Measurements from ENCODE around the gene ABCA5.

The ABCA5 gene

DNA sequence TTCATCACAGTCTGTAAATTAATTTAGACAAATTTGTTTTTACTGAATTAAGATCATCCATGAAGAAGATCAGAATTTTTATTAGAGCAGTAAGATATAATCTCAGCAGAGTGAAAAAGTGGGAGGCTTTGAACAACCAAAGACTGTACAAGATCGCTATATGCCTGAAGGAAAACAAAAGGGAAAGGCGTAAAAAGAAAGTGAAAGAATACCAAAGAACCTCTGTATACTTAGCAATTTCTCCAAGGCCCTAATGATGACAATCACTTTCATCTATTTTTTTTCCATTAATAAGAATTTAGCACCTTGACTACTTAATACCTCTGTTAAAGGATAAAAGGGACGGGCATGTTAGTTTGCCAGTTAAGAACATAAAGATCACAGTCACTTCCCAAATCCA lies 59.7 kb downstream of the ABCA5 start:
- DNase-seq (ENCODE audit: low spot score), result no peak
- Mint-ChIP-seq H3K36me3 (ENCODE audit: low read depth) (no peaks in the 10 kb centered on the region), H3K9me3 (no peaks in the 10 kb centered on the region), H3K27me3 (ENCODE audit: low read depth) (no peaks in the 10 kb centered on the region), H3K27ac (no peak overlapping the region), H3K4me1 (ENCODE audit: low read depth) (no peaks in the 10 kb centered on the region), H3K4me3 (no peak overlapping the region)

GRCh38 chr17:69265873-69266272 lies 61.1 kb downstream of the ABCA5 start:
- Mint-ChIP-seq H3K4me1 (ENCODE audit: low read depth) (no peaks in the 10 kb centered on the region), H3K4me3 (no peak overlapping the region), H3K9me3 (no peaks in the 10 kb centered on the region), H3K27ac (no peak overlapping the region), H3K27me3 (ENCODE audit: low read depth) (no peaks in the 10 kb centered on the region), H3K36me3 (ENCODE audit: low read depth) (no peaks in the 10 kb centered on the region)
- no peak for DNase-seq (ENCODE audit: low spot score)

DNA sequence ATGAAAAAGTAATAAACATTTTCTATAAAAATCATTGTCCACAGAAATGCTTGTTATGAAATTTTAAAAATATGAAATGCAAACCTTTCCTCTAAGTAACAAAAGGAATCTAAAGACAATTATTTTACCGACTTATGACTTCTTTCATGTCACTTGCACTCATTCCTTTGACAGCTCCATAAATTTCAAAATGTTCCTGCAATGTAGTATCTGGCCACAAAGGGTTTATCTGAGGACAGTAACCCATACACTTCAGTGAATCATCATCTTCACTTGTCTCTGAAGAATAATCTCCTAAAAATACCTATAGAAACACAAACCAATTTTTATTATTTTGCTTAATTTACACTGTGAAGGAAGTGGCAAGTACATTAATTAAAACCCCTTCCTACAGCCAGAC lies 72.7 kb downstream of the ABCA5 start:
- Mint-ChIP-seq H3K27me3 (ENCODE audit: low read depth) (no peaks in the 10 kb centered on the region), H3K9me3 (no peaks in the 10 kb centered on the region), H3K4me1 (ENCODE audit: low read depth) (no peaks in the 10 kb centered on the region), H3K27ac (no peak overlapping the region), H3K36me3 (ENCODE audit: low read depth) (no peaks in the 10 kb centered on the region), H3K4me3 (no peak overlapping the region)
- no peak for DNase-seq (ENCODE audit: low spot score)

DNA sequence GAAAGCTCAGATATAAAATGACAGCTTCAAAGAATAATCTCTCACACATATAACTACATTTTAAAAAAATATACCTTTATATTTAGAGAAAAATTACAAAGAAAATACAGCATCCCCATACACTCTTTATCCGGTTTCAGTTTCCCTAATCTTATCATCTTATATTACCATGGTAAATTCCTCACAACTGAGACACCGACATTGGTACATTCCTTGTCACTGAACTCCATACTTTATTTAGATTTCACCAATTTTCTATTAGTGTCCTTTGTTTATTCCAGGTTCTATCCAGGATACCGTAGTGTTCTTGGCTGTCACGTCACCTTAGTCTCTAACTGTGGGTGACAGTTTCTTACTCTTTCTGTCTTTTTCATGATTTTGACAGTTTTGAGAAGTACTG lies 76.3 kb downstream of the ABCA5 start:
- Mint-ChIP-seq H3K4me3 (no peak overlapping the region), H3K36me3 (ENCODE audit: low read depth) (no peaks in the 10 kb centered on the region), H3K27me3 (ENCODE audit: low read depth) (no peaks in the 10 kb centered on the region), H3K4me1 (ENCODE audit: low read depth) (no peaks in the 10 kb centered on the region), H3K27ac (no peak overlapping the region), H3K9me3 (no peaks in the 10 kb centered on the region)
- DNase-seq (ENCODE audit: low spot score), result no peak

GRCh38 chr17:69246726-69247375 lies 80.1 kb downstream of the ABCA5 start:
- DNase-seq (ENCODE audit: low spot score), result no peak
- no peaks in the 10 kb centered on the region for H3K36me3 Mint-ChIP-seq (ENCODE audit: low read depth)
- H3K27ac Mint-ChIP-seq, result no peak overlapping the region
- no peak overlapping the region for H3K4me3 Mint-ChIP-seq
- no peaks in the 10 kb centered on the region for H3K4me1 Mint-ChIP-seq (ENCODE audit: low read depth)
- H3K27me3 Mint-ChIP-seq (ENCODE audit: low read depth), result no peaks in the 10 kb centered on the region
- no peaks in the 10 kb centered on the region for H3K9me3 Mint-ChIP-seq

DNA sequence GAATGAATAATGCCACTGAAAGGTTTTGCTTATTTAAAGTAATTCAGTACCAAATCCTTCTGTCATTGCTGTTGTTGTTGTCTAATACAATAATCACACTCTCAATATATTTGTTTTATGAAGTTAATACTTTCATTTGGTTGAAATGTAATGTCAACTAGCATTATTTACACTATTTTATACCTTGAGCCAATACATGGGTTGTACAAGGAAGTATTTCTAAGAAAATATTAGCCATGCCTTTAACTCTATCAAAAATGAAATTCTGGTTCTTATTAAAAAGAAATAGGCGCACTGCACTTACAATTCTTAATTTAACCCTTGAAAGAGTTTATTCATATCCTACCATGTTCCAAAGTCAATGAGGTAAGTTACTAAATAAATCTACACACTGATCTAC lies 80.7 kb downstream of the ABCA5 start:
- Mint-ChIP-seq H3K27me3 (ENCODE audit: low read depth) (no peaks in the 10 kb centered on the region), H3K4me1 (ENCODE audit: low read depth) (no peaks in the 10 kb centered on the region), H3K4me3 (no peak overlapping the region), H3K9me3 (no peaks in the 10 kb centered on the region), H3K27ac (no peak overlapping the region), H3K36me3 (ENCODE audit: low read depth) (no peaks in the 10 kb centered on the region)
- DNase-seq (ENCODE audit: low spot score), result no peak

GRCh38 chr17:69245617-69246016 lies 81.3 kb downstream of the ABCA5 start:
- Mint-ChIP-seq H3K27me3 (ENCODE audit: low read depth) (no peaks in the 10 kb centered on the region), H3K4me3 (no peak overlapping the region), H3K36me3 (ENCODE audit: low read depth) (no peaks in the 10 kb centered on the region), H3K4me1 (ENCODE audit: low read depth) (no peaks in the 10 kb centered on the region), H3K27ac (no peak overlapping the region), H3K9me3 (no peaks in the 10 kb centered on the region)
- DNase-seq (ENCODE audit: low spot score), result no peak

DNA sequence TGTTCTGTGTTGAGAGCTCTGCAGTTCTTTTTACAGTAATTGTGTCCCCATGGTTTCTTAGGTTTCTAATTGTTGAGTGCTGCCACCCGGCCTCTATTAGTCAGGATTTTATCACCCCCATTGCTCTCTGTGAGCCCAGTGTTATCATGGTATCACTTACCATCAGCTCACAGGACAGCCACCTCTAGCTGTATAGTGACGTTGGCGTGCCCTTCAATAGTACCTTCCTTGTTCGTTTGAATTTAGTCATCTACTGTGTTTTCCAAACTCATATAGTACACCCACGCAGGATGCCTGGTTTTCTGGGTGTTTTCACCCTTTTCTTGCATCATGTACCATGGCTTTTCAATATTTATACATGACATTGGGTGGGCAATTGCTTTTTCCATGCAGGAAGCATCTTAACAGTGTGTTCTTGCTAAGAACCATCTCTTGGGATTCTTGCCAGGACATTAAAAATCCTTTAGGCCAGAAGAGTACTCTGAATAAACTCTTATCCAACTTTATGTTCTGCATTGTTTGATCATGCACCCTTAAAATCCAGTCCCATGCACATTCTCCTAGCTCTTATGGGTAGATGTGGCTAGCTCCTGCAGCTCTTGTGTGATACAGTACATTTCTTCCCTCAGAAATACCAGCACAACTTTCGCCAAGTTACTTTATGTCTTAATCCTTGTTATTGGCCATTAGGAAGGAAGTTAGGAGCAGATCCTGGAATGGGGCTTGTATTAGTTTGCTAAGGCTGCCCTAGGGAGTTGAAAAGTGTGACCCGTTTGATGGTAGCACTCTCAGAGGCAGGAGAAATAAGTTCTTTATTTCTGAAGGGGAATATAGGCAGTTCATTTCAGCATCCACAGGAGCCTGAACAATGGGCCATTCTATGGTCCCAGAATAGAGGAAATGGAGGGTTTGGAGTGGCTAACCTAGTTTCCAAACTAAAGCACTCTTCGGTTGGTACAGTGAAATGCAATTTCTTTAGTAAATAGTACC lies 87.0 kb downstream of the ABCA5 start:
- Mint-ChIP-seq H3K27ac (no peak overlapping the region), H3K27me3 (ENCODE audit: low read depth) (peaks cover 3% of the 10 kb centered on the region), H3K4me3 (no peak overlapping the region), H3K9me3 (no peaks in the 10 kb centered on the region), H3K4me1 (ENCODE audit: low read depth) (no peaks in the 10 kb centered on the region), H3K36me3 (ENCODE audit: low read depth) (no peaks in the 10 kb centered on the region)
- no peak for DNase-seq (ENCODE audit: low spot score)

DNA sequence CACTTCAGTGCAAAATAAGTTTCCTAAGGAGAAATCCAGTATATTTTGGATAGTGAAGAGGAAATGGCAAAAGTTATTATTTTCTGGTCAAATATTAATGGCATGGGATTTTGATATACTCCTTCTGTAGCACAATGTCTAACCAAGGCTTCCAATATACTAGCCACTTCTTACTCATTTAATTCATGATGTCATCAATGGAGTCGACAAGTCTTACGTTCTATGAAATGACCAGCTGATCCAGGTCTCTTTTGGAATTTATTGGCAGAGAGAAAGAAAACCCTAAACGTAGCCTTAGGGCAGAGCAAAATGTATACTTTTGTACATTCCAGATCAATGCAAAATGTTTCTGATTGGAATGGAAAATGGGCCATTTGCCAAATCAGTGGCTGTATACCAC lies 90.0 kb downstream of the ABCA5 start:
- Mint-ChIP-seq H3K36me3 (ENCODE audit: low read depth) (peaks cover 1% of the 10 kb centered on the region), H3K27me3 (ENCODE audit: low read depth) (peaks cover 3% of the 10 kb centered on the region), H3K4me3 (no peak overlapping the region), H3K9me3 (peaks cover 9% of the 10 kb centered on the region), H3K4me1 (ENCODE audit: low read depth) (no peaks in the 10 kb centered on the region), H3K27ac (no peak overlapping the region)
- DNase-seq (ENCODE audit: low spot score), result no peak

DNA sequence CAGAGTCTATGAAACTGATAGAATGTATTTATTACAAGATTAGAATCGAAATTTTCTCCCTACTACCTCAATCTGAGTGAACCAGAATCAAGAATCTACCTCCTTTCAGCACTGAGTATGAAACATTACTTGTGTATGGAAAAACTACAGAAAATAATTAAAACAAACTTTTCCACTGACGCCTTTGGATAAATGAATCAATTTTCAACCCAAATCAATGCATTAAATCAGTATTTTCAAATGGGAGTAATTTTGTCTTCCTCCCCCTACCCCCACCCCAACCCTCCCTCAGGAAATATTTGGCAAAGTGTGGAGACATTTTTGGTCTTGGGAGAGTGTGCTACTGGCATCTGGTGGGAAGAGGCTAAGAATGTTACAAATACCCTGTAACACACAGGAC lies 90.5 kb downstream of the ABCA5 start:
- H3K27me3 Mint-ChIP-seq (ENCODE audit: low read depth), result peaks cover 3% of the 10 kb centered on the region
- peaks cover 9% of the 10 kb centered on the region for H3K9me3 Mint-ChIP-seq
- H3K36me3 Mint-ChIP-seq (ENCODE audit: low read depth), result peaks cover 1% of the 10 kb centered on the region
- no peak overlapping the region for H3K4me3 Mint-ChIP-seq
- no peaks in the 10 kb centered on the region for H3K4me1 Mint-ChIP-seq (ENCODE audit: low read depth)
- no peak for DNase-seq (ENCODE audit: low spot score)
- H3K27ac Mint-ChIP-seq, result no peak overlapping the region

- H3K4me1 Mint-ChIP-seq (ENCODE audit: low read depth), result no peaks in the 10 kb centered on the region
- peaks cover 1% of the 10 kb centered on the region for H3K36me3 Mint-ChIP-seq (ENCODE audit: low read depth)
- H3K4me3 Mint-ChIP-seq, result no peak overlapping the region
- H3K27ac Mint-ChIP-seq, result no peak overlapping the region
- peaks cover 9% of the 10 kb centered on the region for H3K9me3 Mint-ChIP-seq
- H3K27me3 Mint-ChIP-seq (ENCODE audit: low read depth), result peaks cover 5% of the 10 kb centered on the region
- peak; percentile 49 for DNase-seq (ENCODE audit: low spot score)
Observed at GRCh38 chr17:69235338-69236058, 91.4 kb downstream of the ABCA5 start.

DNA sequence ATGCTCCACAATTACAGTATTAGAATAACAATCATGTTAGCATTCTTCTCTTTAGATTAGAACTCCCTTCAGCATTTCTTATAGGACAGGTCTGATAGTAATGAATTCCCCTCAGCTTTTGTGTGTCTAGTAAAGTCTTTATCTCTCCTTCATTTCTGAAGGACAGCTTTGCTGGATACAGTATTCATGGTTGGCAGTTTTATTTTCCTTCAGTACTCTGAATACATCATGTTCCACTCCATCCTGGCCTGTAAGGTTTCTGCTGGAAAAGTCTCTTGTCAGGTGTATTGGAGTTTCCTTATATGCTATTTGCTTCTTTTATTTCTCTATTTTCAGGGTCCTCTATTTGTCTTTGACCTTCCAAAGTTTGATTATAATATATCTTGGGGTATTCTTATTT lies 94.3 kb downstream of the ABCA5 start:
- H3K4me3 Mint-ChIP-seq, result no peak overlapping the region
- H3K27ac Mint-ChIP-seq, result no peak overlapping the region
- peaks cover 1% of the 10 kb centered on the region for H3K36me3 Mint-ChIP-seq (ENCODE audit: low read depth)
- peaks cover 9% of the 10 kb centered on the region for H3K9me3 Mint-ChIP-seq
- H3K4me1 Mint-ChIP-seq (ENCODE audit: low read depth), result no peaks in the 10 kb centered on the region
- H3K27me3 Mint-ChIP-seq (ENCODE audit: low read depth), result peaks cover 16% of the 10 kb centered on the region
- no peak for DNase-seq (ENCODE audit: low spot score)

- DNase-seq (ENCODE audit: low spot score), result no peak
- peaks cover 20% of the 10 kb centered on the region for H3K27me3 Mint-ChIP-seq (ENCODE audit: low read depth)
- no peak overlapping the region for H3K27ac Mint-ChIP-seq
- peaks cover 4% of the 10 kb centered on the region for H3K4me1 Mint-ChIP-seq (ENCODE audit: low read depth)
- H3K9me3 Mint-ChIP-seq, result peaks cover 9% of the 10 kb centered on the region
- H3K36me3 Mint-ChIP-seq (ENCODE audit: low read depth), result peaks cover 1% of the 10 kb centered on the region
- no peak overlapping the region for H3K4me3 Mint-ChIP-seq
Observed at GRCh38 chr17:69231521-69231920, 95.4 kb downstream of the ABCA5 start.

DNA sequence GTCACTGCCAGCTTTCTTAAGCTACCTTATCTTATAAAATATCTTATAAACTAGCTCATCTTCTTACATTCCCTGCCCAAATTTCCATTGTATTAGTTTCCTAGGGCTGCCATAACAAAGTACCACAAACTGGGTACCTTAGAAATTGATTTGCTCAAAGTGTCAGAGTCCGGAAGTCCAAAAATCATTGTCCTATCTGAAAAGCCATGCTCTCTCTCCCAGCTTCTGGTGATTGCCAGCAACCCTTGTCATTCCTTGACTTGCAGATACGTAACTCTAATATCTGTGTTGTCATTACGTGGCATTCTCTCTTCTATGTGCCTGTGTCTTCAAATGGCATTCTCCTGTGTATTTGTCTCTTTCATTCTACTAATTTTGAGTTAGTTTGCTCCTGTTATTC lies 96.0 kb downstream of the ABCA5 start:
- no peak overlapping the region for H3K4me3 Mint-ChIP-seq
- peaks cover 1% of the 10 kb centered on the region for H3K36me3 Mint-ChIP-seq (ENCODE audit: low read depth)
- no peak overlapping the region for H3K27ac Mint-ChIP-seq
- DNase-seq (ENCODE audit: low spot score), result no peak
- H3K27me3 Mint-ChIP-seq (ENCODE audit: low read depth), result peaks cover 20% of the 10 kb centered on the region
- peaks cover 4% of the 10 kb centered on the region for H3K4me1 Mint-ChIP-seq (ENCODE audit: low read depth)
- peaks cover 9% of the 10 kb centered on the region for H3K9me3 Mint-ChIP-seq

Measured in T-helper 2 cell treated with Interferon-gamma antibody and Interleukin-4, amounts not matched to agents 5 μg/mL and 100 μg/mL, for 36 hours (primary cell).